NCI-H187 treated with DMSO at 0.1 percent for 48 hours (cell line): Measurements from ENCODE around the gene CUEDC1.

Experiments
- DNase-seq: peaks from one replicate; lab custom pipeline; 2025; lab: John Stamatoyannopoulos, UW

Gene CUEDC1

GRCh38 chr17:57834146-57834741 is 121.0 kb downstream of the CUEDC1 start:
- DNase-seq, result peak; percentile 26

- DNase-seq, result no peak
Observed at GRCh38 chr17:57833179-57833939, 121.9 kb downstream of the CUEDC1 start.

DNA sequence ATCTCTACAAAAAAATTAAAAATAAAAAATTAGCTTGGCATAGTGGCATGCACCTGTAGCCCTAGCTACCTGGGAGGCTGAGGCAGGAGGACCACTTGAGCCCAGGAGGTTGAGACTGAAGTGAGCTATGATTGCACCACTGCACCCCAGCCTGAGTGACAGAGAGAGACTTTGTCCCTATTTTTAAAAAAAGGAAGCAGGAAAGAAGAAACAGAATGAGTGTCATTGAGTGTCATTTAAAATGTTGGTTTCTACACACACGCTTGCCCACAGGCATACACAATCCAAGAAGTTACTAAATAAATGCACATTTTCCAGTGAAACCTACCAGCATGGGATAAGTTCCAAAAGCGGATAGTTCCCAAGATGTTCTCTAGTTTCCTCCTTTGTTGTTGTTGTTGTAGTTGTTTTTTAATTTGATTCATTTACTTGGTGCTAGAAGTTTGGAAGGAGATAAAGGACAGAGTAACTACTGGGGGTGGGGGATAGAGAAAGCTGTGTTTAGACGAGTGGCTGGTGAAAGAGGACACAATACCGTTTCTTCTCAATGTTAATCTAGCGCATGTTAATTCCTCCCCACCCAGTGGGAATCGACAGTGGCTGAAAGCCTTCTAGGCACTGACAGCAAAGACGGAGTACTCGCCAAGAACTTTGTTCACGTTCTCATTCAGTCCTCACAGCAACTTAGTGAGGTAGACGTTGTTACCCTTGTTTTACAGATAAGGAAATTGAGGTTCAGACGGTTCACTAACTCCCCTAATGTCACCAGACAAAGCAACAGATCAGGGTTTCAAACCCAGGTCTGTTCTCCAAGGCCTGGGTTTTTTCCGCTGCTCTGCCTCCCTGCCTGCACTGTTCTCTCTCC is 122.7 kb downstream of the CUEDC1 start:
- no peak for DNase-seq

GRCh38 chr17:57830880-57831279 is 124.3 kb downstream of the CUEDC1 start:
- DNase-seq, result no peak

- DNase-seq, result no peak
Observed at GRCh38 chr17:57823469-57824401, 131.5 kb downstream of the CUEDC1 start.

DNA sequence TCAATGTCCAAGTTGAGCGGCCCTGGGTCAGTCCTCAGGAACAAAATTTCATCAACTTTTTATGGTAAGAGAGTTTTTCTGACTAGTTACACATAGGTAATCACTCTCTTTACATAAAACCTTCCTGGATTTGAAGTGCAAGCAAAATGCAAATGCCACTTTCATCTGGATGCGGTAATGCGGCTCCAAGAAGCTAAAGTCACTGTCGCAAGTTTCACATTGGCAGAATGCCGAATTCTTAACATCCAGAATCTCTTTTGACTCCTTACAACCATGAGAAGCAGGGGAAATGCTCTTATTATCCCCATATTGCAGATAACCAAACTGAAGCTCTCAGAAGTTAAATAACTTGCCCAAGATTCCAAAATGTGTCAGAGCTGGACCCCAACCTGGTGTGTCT is 135.3 kb downstream of the CUEDC1 start:
- no peak for DNase-seq

DNA sequence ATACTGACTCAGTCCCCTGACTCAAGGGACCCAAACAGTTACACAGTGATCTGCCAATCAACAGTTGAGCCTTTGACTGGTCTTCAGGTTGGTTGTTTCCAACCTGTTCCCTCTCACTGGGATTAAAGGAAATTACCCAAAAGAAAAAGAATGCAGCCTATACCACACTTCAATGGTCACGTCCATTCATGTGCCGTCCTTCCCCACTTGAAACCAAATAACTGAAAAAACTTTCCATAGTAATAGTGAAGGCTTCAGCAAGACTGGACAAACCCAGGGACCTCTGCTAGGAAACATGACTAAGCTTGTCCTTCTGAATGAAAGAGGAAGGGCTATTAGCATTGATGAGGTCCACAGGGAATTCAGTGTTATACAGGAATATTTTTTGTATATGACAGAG is 135.9 kb downstream of the CUEDC1 start:
- DNase-seq, result no peak

DNA sequence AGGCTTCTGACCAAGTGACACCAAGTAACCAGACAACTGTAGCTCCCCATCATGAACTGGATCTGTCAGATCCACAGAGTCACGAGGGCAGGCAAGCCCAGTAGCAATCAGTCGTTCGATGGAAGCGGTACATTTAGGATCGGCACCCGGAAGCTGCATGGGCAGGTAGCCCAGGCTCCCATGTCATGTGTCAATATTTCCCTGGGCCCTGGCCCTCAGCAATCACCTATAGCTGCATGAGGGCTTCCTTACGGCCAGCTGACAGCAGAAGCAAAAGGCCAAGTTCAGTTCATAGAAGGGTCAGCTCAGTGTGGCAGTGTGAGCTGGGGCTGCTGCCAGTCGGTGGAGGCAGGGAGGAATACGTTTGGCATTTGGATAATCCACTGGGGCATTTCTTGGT is 137.1 kb downstream of the CUEDC1 start:
- no peak for DNase-seq

DNA sequence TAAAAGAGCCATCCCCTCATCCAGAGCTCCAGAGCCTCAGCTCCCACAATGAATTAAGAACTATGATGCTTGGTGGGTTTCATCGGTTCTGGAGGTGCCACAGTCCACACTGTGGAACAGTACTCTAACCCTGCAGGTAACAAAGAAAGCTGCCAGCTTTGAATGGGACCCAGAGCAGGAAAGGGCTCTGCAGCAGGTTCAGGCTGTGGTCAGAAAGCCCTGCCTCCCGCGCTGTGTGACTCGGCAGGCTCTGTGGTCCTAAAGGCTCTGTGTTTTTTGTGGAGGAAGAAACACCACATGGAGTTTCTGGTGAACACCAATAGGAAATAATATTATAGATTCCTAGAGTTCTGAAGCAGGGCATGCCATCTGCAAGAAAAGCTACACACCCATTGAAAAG is 137.9 kb downstream of the CUEDC1 start:
- no peak for DNase-seq

DNA sequence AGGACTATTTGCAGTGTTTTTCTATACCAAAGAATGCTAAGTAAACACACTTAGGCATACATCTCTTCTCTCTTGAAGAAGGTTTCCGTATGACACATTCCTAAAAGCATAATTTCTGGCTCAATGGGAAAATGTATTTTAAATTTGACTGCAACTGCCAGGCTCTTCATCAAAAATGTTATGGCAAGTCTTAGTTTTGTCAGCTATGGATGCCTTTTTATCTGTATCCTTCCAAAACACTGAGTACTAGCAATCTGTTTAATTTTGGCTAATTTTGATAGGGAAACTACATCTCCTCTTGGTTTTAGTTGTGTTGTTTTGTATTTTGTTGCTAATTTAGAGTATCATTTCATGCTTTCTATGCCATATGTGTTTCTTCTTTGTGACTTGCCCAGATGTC is 140.8 kb downstream of the CUEDC1 start:
- no peak for DNase-seq

GRCh38 chr17:57811638-57812280 is 143.5 kb downstream of the CUEDC1 start:
- DNase-seq, result peak; percentile 73
